ENCODE measurements around the gene TBC1D16. TPM values are rescaled to one million over a fixed set of nuclear protein-coding genes. Genes with fewer than 3 reads are reported as not detected.

Gene TBC1D16
- total and polyA plus RNA-seq, 2 experiments from 2014 or later = 13.0 to 30.3 TPM

- Histone ChIP-seq H3K36me3 (no peaks in the 10 kb centered on the region), H3K9me3 (ENCODE audit: low read depth) (no peaks in the 10 kb centered on the region), H3K4me1 (ENCODE audit: low read depth) (peaks cover 18% of the 10 kb centered on the region), H3K27me3 (no peaks in the 10 kb centered on the region), H3K4me3 (no peak overlapping the region), H3K27ac (no peak overlapping the region)
- no peak for TF ChIP-seq CTCF (IDR thresholded peaks at IDR 0.05; ENCODE audit: low read depth, low read length)
- DNase-seq (ENCODE audit: low read depth in 1 of 2, low spot score in 1 of 2) = no peak
Measured at GRCh38 chr17:79946352-79947231, 89.1 kb downstream of the TBC1D16 start.

- no peak for DNase-seq (ENCODE audit: low read depth in 1 of 2, low spot score in 1 of 2)
- no peaks in the 10 kb centered on the region for H3K9me3 ChIP-seq (ENCODE audit: low read depth)
- H3K4me3 ChIP-seq = no peak overlapping the region
- H3K27ac ChIP-seq = no peak overlapping the region
- H3K4me1 ChIP-seq (ENCODE audit: low read depth) = peaks cover 11% of the 10 kb centered on the region
- H3K36me3 ChIP-seq = no peaks in the 10 kb centered on the region
- no peaks in the 10 kb centered on the region for H3K27me3 ChIP-seq
- no peak for TF ChIP-seq CTCF (IDR thresholded peaks at IDR 0.05; ENCODE audit: low read depth, low read length)
Measured at GRCh38 chr17:79945591-79946255, 89.9 kb downstream of the TBC1D16 start.

GRCh38 chr17:79944821-79945391 is 90.8 kb downstream of the TBC1D16 start:
- no peak for TF ChIP-seq CTCF (IDR thresholded peaks at IDR 0.05; ENCODE audit: low read depth, low read length)
- no peak overlapping the region for H3K27ac ChIP-seq
- H3K9me3 ChIP-seq (ENCODE audit: low read depth) = no peaks in the 10 kb centered on the region
- DNase-seq (ENCODE audit: low read depth in 1 of 2, low spot score in 1 of 2) = no peak
- H3K4me3 ChIP-seq = no peak overlapping the region
- H3K27me3 ChIP-seq = no peaks in the 10 kb centered on the region
- H3K4me1 ChIP-seq (ENCODE audit: low read depth) = peaks cover 6% of the 10 kb centered on the region
- H3K36me3 ChIP-seq = no peaks in the 10 kb centered on the region

GRCh38 chr17:79944251-79944812 is 91.3 kb downstream of the TBC1D16 start:
- no peaks in the 10 kb centered on the region for H3K36me3 ChIP-seq

More at GRCh38 chr17:79944251-79944812, 91.3 kb downstream of the TBC1D16 start:
- Histone ChIP-seq H3K27me3 (no peaks in the 10 kb centered on the region), H3K4me3 (no peak overlapping the region), H3K9me3 (ENCODE audit: low read depth) (no peaks in the 10 kb centered on the region), H3K4me1 (ENCODE audit: low read depth) (peaks cover 2% of the 10 kb centered on the region), H3K27ac (no peak overlapping the region)
- DNase-seq (ENCODE audit: low read depth in 1 of 2, low spot score in 1 of 2) = no peak
- TF ChIP-seq CTCF (IDR thresholded peaks at IDR 0.05; ENCODE audit: low read depth, low read length) = no peak

All from cardiac muscle cell (in vitro differentiated cells and primary cell).